ENCODE data around the gene HOXC10. TPM values are rescaled to one million over a fixed set of nuclear protein-coding genes. Genes with fewer than 3 reads are reported as not detected.

Gene HOXC10
- total RNA-seq, 1 donor from 2014 or later = not detected

GRCh38 chr12:53938326-53939140 is 46.4 kb upstream of the HOXC10 start, which contains the start of gene HOXC13:
Gene HOXC13, plus strand, starts transcription at chr12:53938831. Its CDS starts 76 bp downstream, at chr12:53938907.
- TF ChIP-seq CTCF (IDR thresholded peaks at IDR 0.05) = no peak
- DNase-seq (ENCODE audit: extremely low spot score, unreplicated experiment) = peak; percentile 84

GRCh38 chr12:53939141-53940108 is 45.5 kb upstream of the HOXC10 start:
- Mint-ChIP-seq H3K4me1 (ENCODE audit: unreplicated experiment) (peaks cover 9% of the 10 kb centered on the region), H3K27me3 (ENCODE audit: unreplicated experiment) (peaks cover 91% of the 10 kb centered on the region), H3K36me3 (ENCODE audit: unreplicated experiment) (no peaks in the 10 kb centered on the region), H3K9me3 (ENCODE audit: unreplicated experiment) (no peaks in the 10 kb centered on the region), H3K4me3 (ENCODE audit: unreplicated experiment) (no peak overlapping the region), H3K27ac (ENCODE audit: unreplicated experiment) (no peak overlapping the region)
- TF ChIP-seq CTCF (IDR thresholded peaks at IDR 0.05) = no peak
- DNase-seq (ENCODE audit: extremely low spot score, unreplicated experiment) = peak; percentile 81

More at GRCh38 chr12:53938326-53939140, 46.4 kb upstream of the HOXC10 start, which contains the start of gene HOXC13:
- H3K36me3 Mint-ChIP-seq (ENCODE audit: unreplicated experiment) = no peaks in the 10 kb centered on the region
- no peak within 1 kb of the TSS for H3K4me3 Mint-ChIP-seq (ENCODE audit: unreplicated experiment)
- peaks cover 91% of the 10 kb centered on the region for H3K27me3 Mint-ChIP-seq (ENCODE audit: unreplicated experiment)
- no peaks in the 10 kb centered on the region for H3K9me3 Mint-ChIP-seq (ENCODE audit: unreplicated experiment)
- H3K27ac Mint-ChIP-seq (ENCODE audit: unreplicated experiment) = no peak within 1 kb of the TSS
- H3K4me1 Mint-ChIP-seq (ENCODE audit: unreplicated experiment) = peaks cover 9% of the 10 kb centered on the region

GRCh38 chr12:53940443-53941014 is 44.4 kb upstream of the HOXC10 start:
- TF ChIP-seq CTCF (IDR thresholded peaks at IDR 0.05) = no peak

GRCh38 chr12:53941187-53941586 is 43.8 kb upstream of the HOXC10 start:
- peaks cover 91% of the 10 kb centered on the region for H3K27me3 Mint-ChIP-seq (ENCODE audit: unreplicated experiment)
- DNase-seq (ENCODE audit: extremely low spot score, unreplicated experiment) = peak; percentile 73
- H3K27ac Mint-ChIP-seq (ENCODE audit: unreplicated experiment) = no peak overlapping the region
- no peaks in the 10 kb centered on the region for H3K9me3 Mint-ChIP-seq (ENCODE audit: unreplicated experiment)
- peaks cover 3% of the 10 kb centered on the region for H3K4me1 Mint-ChIP-seq (ENCODE audit: unreplicated experiment)
- no peak overlapping the region for H3K4me3 Mint-ChIP-seq (ENCODE audit: unreplicated experiment)
- TF ChIP-seq CTCF (IDR thresholded peaks at IDR 0.05) = no peak
- no peaks in the 10 kb centered on the region for H3K36me3 Mint-ChIP-seq (ENCODE audit: unreplicated experiment)

More at GRCh38 chr12:53940443-53941014, 44.4 kb upstream of the HOXC10 start:
- DNase-seq (ENCODE audit: extremely low spot score, unreplicated experiment) = peak; percentile 76
- H3K4me3 Mint-ChIP-seq (ENCODE audit: unreplicated experiment) = no peak overlapping the region
- H3K4me1 Mint-ChIP-seq (ENCODE audit: unreplicated experiment) = peaks cover 7% of the 10 kb centered on the region
- H3K27ac Mint-ChIP-seq (ENCODE audit: unreplicated experiment) = no peak overlapping the region
- H3K9me3 Mint-ChIP-seq (ENCODE audit: unreplicated experiment) = no peaks in the 10 kb centered on the region
- peaks cover 91% of the 10 kb centered on the region for H3K27me3 Mint-ChIP-seq (ENCODE audit: unreplicated experiment)
- no peaks in the 10 kb centered on the region for H3K36me3 Mint-ChIP-seq (ENCODE audit: unreplicated experiment)

All from osteocyte (in vitro differentiated cells).